ENCODE results near the gene AGAP5.
"Not testable (repeated sequence)": the region's sequence is repeated elsewhere in the genome, so short reads cannot be mapped to it uniquely, and the experiment has no call there.

The AGAP5 gene

GRCh38 chr10:73697675-73698159 lies at the start of gene AGAP5:
AGAP5 (minus strand) TSS chr10:73698109; CDS start chr10:73697755, 354 bp downstream.
- DNase-seq; in situ Hi-C loops (cut with MboI; ENCODE audit: low pct_unique_long_range_greater_than_20kb, low sequenced_read_pairs): not testable (repeated sequence)

- DNase-seq, result no peak
- in situ Hi-C loops (cut with MboI; ENCODE audit: low pct_unique_long_range_greater_than_20kb, low sequenced_read_pairs), result no loop called here
Observed at GRCh38 chr10:73746721-73747120, 48.8 kb upstream of the AGAP5 start.

GRCh38 chr10:73744664-73744975 lies 46.7 kb upstream of the AGAP5 start:
- no peak for DNase-seq
- in situ Hi-C loops (cut with MboI; ENCODE audit: low pct_unique_long_range_greater_than_20kb, low sequenced_read_pairs), result no loop called here

GRCh38 chr10:73743905-73744663 lies 46.2 kb upstream of the AGAP5 start, which contains the start of gene SEC24C:
SEC24C (plus strand) TSS chr10:73744372; CDS start chr10:73746833, 2,461 bp downstream.
- in situ Hi-C loops (cut with MboI; ENCODE audit: low pct_unique_long_range_greater_than_20kb, low sequenced_read_pairs), result no loop called here
- DNase-seq, result peak; percentile 97

- DNase-seq, result no peak
- in situ Hi-C loops (cut with MboI; ENCODE audit: low pct_unique_long_range_greater_than_20kb, low sequenced_read_pairs), result no loop called here
Observed at GRCh38 chr10:73743327-73743904, 45.5 kb upstream of the AGAP5 start.

GRCh38 chr10:73742454-73742734 lies 44.5 kb upstream of the AGAP5 start:
- in situ Hi-C loops (cut with MboI; ENCODE audit: low pct_unique_long_range_greater_than_20kb, low sequenced_read_pairs), result no loop called here
- DNase-seq, result no peak

GRCh38 chr10:73740501-73741254 lies 42.8 kb upstream of the AGAP5 start:
- in situ Hi-C loops (cut with MboI; ENCODE audit: low pct_unique_long_range_greater_than_20kb, low sequenced_read_pairs); DNase-seq: not testable (repeated sequence)

- in situ Hi-C loops (cut with MboI; ENCODE audit: low pct_unique_long_range_greater_than_20kb, low sequenced_read_pairs), result no loop called here
- DNase-seq, result no peak
Observed at GRCh38 chr10:73734796-73735305, 36.9 kb upstream of the AGAP5 start.

- in situ Hi-C loops (cut with MboI; ENCODE audit: low pct_unique_long_range_greater_than_20kb, low sequenced_read_pairs), result no loop called here
- no peak for DNase-seq
Observed at GRCh38 chr10:73734028-73734720, 36.3 kb upstream of the AGAP5 start.

- no peak for DNase-seq
- in situ Hi-C loops (cut with MboI; ENCODE audit: low pct_unique_long_range_greater_than_20kb, low sequenced_read_pairs), result no loop called here
Observed at GRCh38 chr10:73732931-73733623, 35.2 kb upstream of the AGAP5 start.

- DNase-seq, result no peak
- in situ Hi-C loops (cut with MboI; ENCODE audit: low pct_unique_long_range_greater_than_20kb, low sequenced_read_pairs), result no loop called here
Observed at GRCh38 chr10:73732426-73732825, 34.5 kb upstream of the AGAP5 start.

- DNase-seq, result no peak
- in situ Hi-C loops (cut with MboI; ENCODE audit: low pct_unique_long_range_greater_than_20kb, low sequenced_read_pairs), result no loop called here
Observed at GRCh38 chr10:73731588-73732375, 33.9 kb upstream of the AGAP5 start.

- peak; percentile 97 for DNase-seq
- in situ Hi-C loops (cut with MboI; ENCODE audit: low pct_unique_long_range_greater_than_20kb, low sequenced_read_pairs), result no loop called here
Observed at GRCh38 chr10:73730153-73730906, 32.4 kb upstream of the AGAP5 start.

- in situ Hi-C loops (cut with MboI; ENCODE audit: low pct_unique_long_range_greater_than_20kb, low sequenced_read_pairs); DNase-seq: not testable (repeated sequence)
Observed at GRCh38 chr10:73729781-73730152, 31.9 kb upstream of the AGAP5 start.

GRCh38 chr10:73723516-73723915 lies 25.6 kb upstream of the AGAP5 start:
- no peak for DNase-seq
- in situ Hi-C loops (cut with MboI; ENCODE audit: low pct_unique_long_range_greater_than_20kb, low sequenced_read_pairs), result no loop called here

GRCh38 chr10:73720561-73720960 lies 22.7 kb upstream of the AGAP5 start:
- in situ Hi-C loops (cut with MboI; ENCODE audit: low pct_unique_long_range_greater_than_20kb, low sequenced_read_pairs); DNase-seq: not testable (repeated sequence)

GRCh38 chr10:73717556-73717955 lies 19.6 kb upstream of the AGAP5 start:
- peak; percentile 63 for DNase-seq
- in situ Hi-C loops (cut with MboI; ENCODE audit: low pct_unique_long_range_greater_than_20kb, low sequenced_read_pairs), result no loop called here

- DNase-seq, result no peak
- in situ Hi-C loops (cut with MboI; ENCODE audit: low pct_unique_long_range_greater_than_20kb, low sequenced_read_pairs), result no loop called here
Observed at GRCh38 chr10:73716251-73716650, 18.3 kb upstream of the AGAP5 start.

Data from KBM-7 (cell line).